IMR-90 (cell line): ENCODE results near the gene ACADL. TPM values are rescaled to one million over a fixed set of nuclear protein-coding genes. Genes with fewer than 3 reads are reported as not detected.

Source experiments
- ATAC-seq: fragments of 200-7000 bp; cut with Tn5 transposase; 2 replicates; pipeline ENCODE4 v1.9.1; 2020; ENCODE audit warnings: low read depth, mild to moderate bottlenecking, moderate library complexity
- BruUV-seq: library from RNA; stranded (reverse); fragments of 400-500 nt; replicated peaks from 2 replicates; lab custom pipeline; 2021; lab: Mats Ljungman, UMichigan
- CTCF ChIA-PET: fragments of 300-600 bp; formaldehyde crosslinking; extraction: SDS; loops from one replicate; lab custom pipeline; 2021; ENCODE audit warnings: antibody characterized with exemption; lab: Yijun Ruan, JAX
- POLR2A ChIA-PET: fragments of 300-600 bp; sonication (Branson Sonifier 250); formaldehyde crosslinking; loops from one replicate; lab custom pipeline; 2022; ENCODE audit warnings: antibody characterized with exemption; ENCODE audit not compliant: unreplicated experiment; lab: Charles Lee
- DNase-seq: peaks from one replicate; pipeline ENCODE4 v3.0.0; 2013
- H2AFZ ChIP-seq: replicated peaks from 2 replicates; pipeline ENCODE3; 2013; ENCODE audit warnings: low read length, mild to moderate bottlenecking; ENCODE audit not compliant: poor library complexity
- H2AK5ac ChIP-seq: 2 replicates; pipeline ENCODE4 v1.6.1; 2013; ENCODE audit warnings: low read depth, low read length, inconsistent platforms
- H2AK9ac ChIP-seq: replicated peaks from 2 replicates; pipeline ENCODE3; 2013; ENCODE audit warnings: mild to moderate bottlenecking, low read depth, low read length, moderate library complexity; ENCODE audit not compliant: poor library complexity
- H2BK120ac ChIP-seq: 2 replicates; pipeline ENCODE4 v1.6.1; 2013; ENCODE audit warnings: low read depth, low read length, inconsistent platforms
- H2BK15ac ChIP-seq: 3 replicates; pipeline ENCODE4 v1.6.1; 2013; ENCODE audit warnings: low read depth, low read length, inconsistent platforms
- H2BK20ac ChIP-seq: 2 replicates; pipeline ENCODE4 v1.6.1; 2013; ENCODE audit warnings: low read depth, mild to moderate bottlenecking, inconsistent platforms, low read length, moderate library complexity
- H2BK5ac ChIP-seq: 2 replicates; pipeline ENCODE4 v1.6.1; 2013; ENCODE audit warnings: mild to moderate bottlenecking, low read depth, low read length, inconsistent platforms; ENCODE audit not compliant: poor library complexity, severe bottlenecking
- H3K14ac ChIP-seq: replicated peaks from 2 replicates; pipeline ENCODE4 v1.6.1; 2013; ENCODE audit warnings: low read depth, low read length, inconsistent platforms
- H3K18ac ChIP-seq: 2 replicates; pipeline ENCODE4 v1.6.1; 2013; ENCODE audit warnings: low read depth, low read length, control low read depth
- H3K23ac ChIP-seq: 2 replicates; pipeline ENCODE4 v1.6.1; 2013; ENCODE audit warnings: low read depth, low read length, inconsistent platforms
- H3K27ac ChIP-seq: 2 replicates; pipeline ENCODE4 v1.5.1; 2013; ENCODE audit warnings: mild to moderate bottlenecking, control low read depth, low read length; ENCODE audit not compliant: insufficient read depth
- H3K27me3 ChIP-seq: 2 replicates; pipeline ENCODE4 v1.6.1; 2013; ENCODE audit warnings: low read length; ENCODE audit not compliant: control insufficient read depth, insufficient read depth
- H3K36me3 ChIP-seq: 2 replicates; pipeline ENCODE4 v1.6.1; 2013; ENCODE audit warnings: low read length, mixed read lengths; ENCODE audit not compliant: control insufficient read depth, insufficient read depth
- H3K4ac ChIP-seq: 2 replicates; pipeline ENCODE4 v1.6.1; 2013; ENCODE audit warnings: low read depth, low read length, inconsistent platforms
- H3K4me1 ChIP-seq: 2 replicates; pipeline ENCODE4 v1.6.1; 2013; ENCODE audit warnings: low read length, mixed read lengths; ENCODE audit not compliant: control insufficient read depth, insufficient read depth
- H3K4me2 ChIP-seq: 2 replicates; pipeline ENCODE4 v1.6.1; 2013; ENCODE audit warnings: low read depth, mild to moderate bottlenecking, control low read depth, low read length, moderate library complexity
- H3K4me3 ChIP-seq: 2 replicates; pipeline ENCODE4 v1.5.1; 2013; ENCODE audit warnings: low read depth, mild to moderate bottlenecking, control low read depth, low read length, moderate library complexity; ENCODE audit not compliant: insufficient read depth
- H3K56ac ChIP-seq: 2 replicates; pipeline ENCODE4 v1.6.1; 2013; ENCODE audit warnings: low read length, inconsistent platforms; ENCODE audit not compliant: insufficient read depth; ENCODE audit errors: extremely low read depth
- H3K79me1 ChIP-seq, 2 experiments: 2 replicates each; pipeline ENCODE4 v1.6.1; 2013; ENCODE audit warnings: low read length in 2 of 2, inconsistent platforms in 1 of 2, low read depth in 1 of 2
- H3K9ac ChIP-seq: 2 replicates; pipeline ENCODE4 v1.6.1; 2013; ENCODE audit warnings: low read depth, low read length, control low read depth
- H3K9me1 ChIP-seq: 2 replicates; pipeline ENCODE4 v1.6.1; 2013; ENCODE audit warnings: low read length, inconsistent platforms; ENCODE audit not compliant: insufficient read depth
- H3K9me3 ChIP-seq: 2 replicates; pipeline ENCODE4 v1.6.1; 2013; ENCODE audit warnings: low read length; ENCODE audit not compliant: control insufficient read depth, insufficient read depth
- H4K20me1 ChIP-seq: 2 replicates; pipeline ENCODE4 v1.6.1; 2013; ENCODE audit warnings: low read length, inconsistent platforms; ENCODE audit not compliant: insufficient read depth
- H4K5ac ChIP-seq: 2 replicates; pipeline ENCODE4 v1.6.1; 2013; ENCODE audit warnings: mild to moderate bottlenecking, low read depth, low read length, control low read depth
- H4K8ac ChIP-seq, 2 experiments: 2 replicates each; pipeline ENCODE4 v1.6.1; 2013; ENCODE audit warnings: low read depth in 2 of 2, low read length in 2 of 2, control low read depth in 1 of 2, inconsistent platforms in 1 of 2
- H4K91ac ChIP-seq: 2 replicates; pipeline ENCODE4 v1.6.1; 2013; ENCODE audit warnings: low read depth, low read length, inconsistent platforms; ENCODE audit not compliant: insufficient read depth
- BHLHE40 ChIP-seq: fragments of 150-350 bp; IDR thresholded peaks from 2 replicates; pipeline ENCODE4 v1.6.1; 2016; ENCODE audit warnings: mild to moderate bottlenecking, low read depth, low read length
- SMC3 ChIP-seq: fragments of 150-350 bp; IDR thresholded peaks from 2 replicates; pipeline ENCODE4 v1.6.1; 2016; ENCODE audit warnings: low read depth, mild to moderate bottlenecking, antibody characterized with exemption, low read length, moderate library complexity
- WGBS, 2 experiments: methylation state at CpG; one replicate each; pipeline versions ENCODE4 v1.1.5 to v1.1.7; 2013; ENCODE audit warnings: missing lambda C conversion rate in 2 of 2; ENCODE audit not compliant: insufficient read length in 1 of 2; ENCODE audit errors: extremely low coverage in 2 of 2; 5-methylcytosine and 5-hydroxymethylcytosine counted together
- dilution Hi-C: fragments of 300-500 bp; cut with HindIII; formaldehyde crosslinking; loops from one replicate; pipeline ENCODE4 v1.14.3; 2018; ENCODE audit warnings: low sequenced_read_pairs; ENCODE audit not compliant: unreplicated experiment
- in situ Hi-C: fragments of 300-500 bp; cut with MboI; formaldehyde crosslinking; loops from 3 replicates; pipeline ENCODE4 v1.14.3; 2019; ENCODE audit warnings: low sequenced_read_pairs, inconsistent platforms, mixed read lengths
- intact Hi-C: fragments of 100-400 bp; cut with micrococcal nuclease; formaldehyde crosslinking; loops from 2 replicates; pipeline ENCODE4 v1.10.0; 2022
- polyA plus RNA-seq, 3 experiments: library from polyadenylated mRNA; depleted of rRNA; stranded (reverse); fragments of >200 nt; gene quantifications; 2 replicates each; pipeline ENCODE4 v1.2.3, GENCODE V29; 2012; ENCODE audit warnings: low replicate concordance in 1 of 3
- total RNA-seq: library from RNA; depleted of rRNA; stranded (reverse); fragments of >200 nt; gene quantifications from 2 replicates; pipeline ENCODE4 v1.2.3, GENCODE V29; 2012
- TF ChIP-seq, protein P1 (sequence below): conservative IDR thresholded peaks from 2 replicates; pipeline ENCODE4 v1.5.1; 2012; ENCODE audit warnings: mild to moderate bottlenecking, low read depth, low read length, improper control_type of control experiment
- TF ChIP-seq, protein P2 (sequence below): fragments of 150-350 bp; IDR thresholded peaks from 2 replicates; pipeline ENCODE4 v1.6.1; 2016; ENCODE audit warnings: low read depth, mild to moderate bottlenecking, low read length, moderate library complexity, borderline replicate concordance

ACADL gene
- total and polyA plus RNA-seq, 2 of the 4 experiments (the other 2 are of a cell fraction): not detected

DNA sequence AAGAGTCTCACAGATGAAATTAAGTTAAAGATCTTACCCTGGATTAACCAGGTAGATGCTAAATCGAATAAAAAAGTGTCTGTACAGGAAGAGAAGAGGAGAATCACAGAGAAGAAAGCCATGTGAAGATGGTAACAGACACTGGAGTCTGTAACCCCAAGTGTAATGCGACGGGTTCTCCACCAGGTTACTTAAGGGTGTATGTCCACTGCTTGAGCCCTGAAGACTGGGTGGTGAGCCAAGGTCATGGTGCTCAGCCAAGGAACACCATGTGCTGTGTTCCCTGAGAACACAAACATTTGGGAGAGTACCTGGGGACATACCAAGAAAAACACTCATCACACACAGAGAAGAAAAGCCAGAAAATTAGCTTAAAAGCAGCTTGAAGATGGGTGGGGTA lies 8.2 kb upstream of the ACADL start:
- Histone ChIP-seq H3K9me1 (no peaks in the 10 kb centered on the region), H4K91ac (no peak overlapping the region), H3K27ac (no peak overlapping the region), H3K36me3 (no peaks in the 10 kb centered on the region), H4K8ac (no peak overlapping the region), H2BK5ac (no peak overlapping the region), H3K4ac (no peak overlapping the region), H3K9me3 (no peaks in the 10 kb centered on the region), H3K18ac (no peak overlapping the region), H3K4me3 (no peak overlapping the region), H4K20me1 (no peaks in the 10 kb centered on the region), H2BK15ac (no peak overlapping the region), H3K9ac (no peak overlapping the region), H3K14ac (no peak overlapping the region), H2AFZ (no peak overlapping the region), H3K23ac (no peak overlapping the region), H3K4me1 (no peaks in the 10 kb centered on the region), H2BK120ac (no peak overlapping the region), H3K56ac (no peak overlapping the region), H2BK20ac (no peak overlapping the region), H3K79me1 (no peaks in the 10 kb centered on the region), H2AK5ac (no peak overlapping the region), H3K27me3 (no peaks in the 10 kb centered on the region), H3K4me2 (no peak overlapping the region), H2AK9ac (no peak overlapping the region), H4K5ac (no peak overlapping the region)
- in situ Hi-C loops (no loop called here), intact Hi-C loops (no loop called here), dilution Hi-C loops (no loop called here)
- DNase-seq (no peak), ATAC-seq (no peak)
- no TSS peak for BruUV-seq
- CTCF ChIA-PET: no interaction called here
- WGBS, 2 experiments: 14% methylated on average over 1 of the region's 3 CpGs; no CpG with 5 or more reads in 1 of the 2 experiments
- no peak for TF ChIP-seq BHLHE40
- TF ChIP-seq, protein P1, sequence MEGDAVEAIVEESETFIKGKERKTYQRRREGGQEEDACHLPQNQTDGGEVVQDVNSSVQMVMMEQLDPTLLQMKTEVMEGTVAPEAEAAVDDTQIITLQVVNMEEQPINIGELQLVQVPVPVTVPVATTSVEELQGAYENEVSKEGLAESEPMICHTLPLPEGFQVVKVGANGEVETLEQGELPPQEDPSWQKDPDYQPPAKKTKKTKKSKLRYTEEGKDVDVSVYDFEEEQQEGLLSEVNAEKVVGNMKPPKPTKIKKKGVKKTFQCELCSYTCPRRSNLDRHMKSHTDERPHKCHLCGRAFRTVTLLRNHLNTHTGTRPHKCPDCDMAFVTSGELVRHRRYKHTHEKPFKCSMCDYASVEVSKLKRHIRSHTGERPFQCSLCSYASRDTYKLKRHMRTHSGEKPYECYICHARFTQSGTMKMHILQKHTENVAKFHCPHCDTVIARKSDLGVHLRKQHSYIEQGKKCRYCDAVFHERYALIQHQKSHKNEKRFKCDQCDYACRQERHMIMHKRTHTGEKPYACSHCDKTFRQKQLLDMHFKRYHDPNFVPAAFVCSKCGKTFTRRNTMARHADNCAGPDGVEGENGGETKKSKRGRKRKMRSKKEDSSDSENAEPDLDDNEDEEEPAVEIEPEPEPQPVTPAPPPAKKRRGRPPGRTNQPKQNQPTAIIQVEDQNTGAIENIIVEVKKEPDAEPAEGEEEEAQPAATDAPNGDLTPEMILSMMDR: no peak
- TF ChIP-seq SMC3: no peak
- TF ChIP-seq, protein P2, sequence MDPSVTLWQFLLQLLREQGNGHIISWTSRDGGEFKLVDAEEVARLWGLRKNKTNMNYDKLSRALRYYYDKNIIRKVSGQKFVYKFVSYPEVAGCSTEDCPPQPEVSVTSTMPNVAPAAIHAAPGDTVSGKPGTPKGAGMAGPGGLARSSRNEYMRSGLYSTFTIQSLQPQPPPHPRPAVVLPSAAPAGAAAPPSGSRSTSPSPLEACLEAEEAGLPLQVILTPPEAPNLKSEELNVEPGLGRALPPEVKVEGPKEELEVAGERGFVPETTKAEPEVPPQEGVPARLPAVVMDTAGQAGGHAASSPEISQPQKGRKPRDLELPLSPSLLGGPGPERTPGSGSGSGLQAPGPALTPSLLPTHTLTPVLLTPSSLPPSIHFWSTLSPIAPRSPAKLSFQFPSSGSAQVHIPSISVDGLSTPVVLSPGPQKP: no peak
- POLR2A ChIA-PET: no interaction called here
